SK-N-SH treated with all-trans-retinoic acid at 6 μM for 48 hours (cell line): ENCODE measurements around the gene ZNF155.

Experiments
- ATAC-seq: fragments of 200-7000 bp; cut with Tn5 transposase; 3 replicates; pipeline ENCODE4 v1.9.1; 2020; ENCODE audit warnings: mild to moderate bottlenecking, moderate library complexity
- ARNTL ChIP-seq: fragments of 450-650 bp; formaldehyde crosslinking; IDR thresholded peaks from 2 replicates; pipeline ENCODE4 v1.5.0; 2020; ENCODE audit warnings: low read depth, mild to moderate bottlenecking, moderate library complexity, borderline replicate concordance
- BACH2 ChIP-seq: fragments of 250-450 bp; sonication (Bioruptor Pico); IDR thresholded peaks from 2 replicates; pipeline ENCODE4 v1.9.0; 2021; ENCODE audit warnings: mild to moderate bottlenecking, borderline replicate concordance
- CSDC2 ChIP-seq: fragments of 250-450 bp; sonication (Bioruptor Pico); IDR thresholded peaks from 2 replicates; pipeline ENCODE4 v1.5.0; 2020; ENCODE audit warnings: mild to moderate bottlenecking, moderate library complexity
- CSRNP3 ChIP-seq: fragments of 250-450 bp; sonication (Bioruptor Pico); IDR thresholded peaks from 2 replicates; pipeline ENCODE4 v1.5.1; 2021; ENCODE audit warnings: mild to moderate bottlenecking, moderate library complexity
- ESRRG ChIP-seq: fragments of 250-450 bp; sonication (Bioruptor Pico); IDR thresholded peaks from 2 replicates; pipeline ENCODE4 v1.6.1; 2021; ENCODE audit warnings: mild to moderate bottlenecking
- GLIS3 ChIP-seq: fragments of 250-450 bp; sonication (Bioruptor Pico); IDR thresholded peaks from 2 replicates; pipeline ENCODE4 v1.5.0; 2020; ENCODE audit warnings: mild to moderate bottlenecking, moderate library complexity
- ISL1 ChIP-seq: fragments of 250-450 bp; sonication (Bioruptor Pico); IDR thresholded peaks from 2 replicates; pipeline ENCODE4 v2.1.2; 2022; ENCODE audit warnings: mild to moderate bottlenecking, moderate library complexity
- OSR1 ChIP-seq: fragments of 250-450 bp; sonication (Bioruptor Pico); IDR thresholded peaks from 2 replicates; pipeline ENCODE4 v1.8.0; 2022; ENCODE audit warnings: moderate library complexity, mild to moderate bottlenecking, inconsistent platforms
- PPARA ChIP-seq: fragments of 250-450 bp; sonication (Bioruptor Pico); IDR thresholded peaks from 2 replicates; pipeline ENCODE4 v1.5.0; 2020; ENCODE audit warnings: mild to moderate bottlenecking, borderline replicate concordance
- SNAI2 ChIP-seq: fragments of 250-450 bp; sonication (Bioruptor Pico); IDR thresholded peaks from 2 replicates; pipeline ENCODE4 v1.5.0; 2020; ENCODE audit warnings: mild to moderate bottlenecking, moderate library complexity
- TCF4 ChIP-seq: fragments of 250-450 bp; sonication (Bioruptor Pico); IDR thresholded peaks from 2 replicates; pipeline ENCODE4 v1.8.0; 2021; ENCODE audit warnings: mild to moderate bottlenecking, moderate library complexity, borderline replicate concordance
- TOX ChIP-seq: fragments of 250-450 bp; sonication (Bioruptor Pico); IDR thresholded peaks from 2 replicates; pipeline ENCODE4 v1.8.0; 2021; ENCODE audit warnings: mild to moderate bottlenecking, moderate library complexity, borderline replicate concordance
- TSHZ2 ChIP-seq: fragments of 250-450 bp; sonication (Bioruptor Pico); IDR thresholded peaks from 2 replicates; pipeline ENCODE4 v1.5.0; 2020; ENCODE audit warnings: mild to moderate bottlenecking, moderate library complexity
- ZC3H10 ChIP-seq: fragments of 250-450 bp; sonication (Bioruptor Pico); IDR thresholded peaks from 2 replicates; pipeline ENCODE4 v1.5.1; 2021; ENCODE audit warnings: mild to moderate bottlenecking, moderate library complexity
- ZFP3 ChIP-seq: fragments of 250-450 bp; sonication (Bioruptor Pico); IDR thresholded peaks from 2 replicates; pipeline ENCODE4 v1.5.0; 2020; ENCODE audit warnings: mild to moderate bottlenecking, moderate library complexity
- ZFP30 ChIP-seq: fragments of 450-650 bp; formaldehyde crosslinking; IDR thresholded peaks from 2 replicates; pipeline ENCODE4 v1.5.0; 2022; ENCODE audit warnings: mild to moderate bottlenecking, moderate library complexity
- ZNF565 ChIP-seq: fragments of 450-650 bp; formaldehyde crosslinking; conservative IDR thresholded peaks from 2 replicates; pipeline ENCODE4 v1.5.0; 2020; ENCODE audit warnings: low read depth, mild to moderate bottlenecking, moderate library complexity
- ZNF70 ChIP-seq: fragments of 450-650 bp; formaldehyde crosslinking; IDR thresholded peaks from 2 replicates; pipeline ENCODE4 v1.5.0; 2020; ENCODE audit warnings: mild to moderate bottlenecking, moderate library complexity
- ZNF8 ChIP-seq: fragments of 450-650 bp; formaldehyde crosslinking; IDR thresholded peaks from 2 replicates; pipeline ENCODE4 v1.5.0; 2020; ENCODE audit warnings: mild to moderate bottlenecking, moderate library complexity
- TF ChIP-seq, protein P1 (sequence below): fragments of 250-450 bp; sonication (Bioruptor Pico); IDR thresholded peaks from 2 replicates; pipeline ENCODE4 v1.5.1; 2020; ENCODE audit warnings: low read depth, mild to moderate bottlenecking, moderate library complexity
- TF ChIP-seq, protein P2 (sequence below): fragments of 250-450 bp; sonication (Bioruptor Pico); IDR thresholded peaks from 2 replicates; pipeline ENCODE4 v1.8.0; 2020; ENCODE audit warnings: mild to moderate bottlenecking, moderate library complexity, borderline replicate concordance

Gene ZNF155

GRCh38 chr19:44010468-44010867 lies 26.5 kb downstream of the ZNF155 start:
- ATAC-seq = no peak
- TF ChIP-seq CSDC2 (CRISPR knock-in tag) (no peak), CSRNP3 (CRISPR knock-in tag) (no peak), ZNF8 (CRISPR knock-in tag) (no peak), ZNF70 (CRISPR knock-in tag) (no peak), ZC3H10 (CRISPR knock-in tag) (no peak), ZNF565 (CRISPR knock-in tag) (no peak), ARNTL (CRISPR knock-in tag) (no peak)
- TF ChIP-seq, protein P1, sequence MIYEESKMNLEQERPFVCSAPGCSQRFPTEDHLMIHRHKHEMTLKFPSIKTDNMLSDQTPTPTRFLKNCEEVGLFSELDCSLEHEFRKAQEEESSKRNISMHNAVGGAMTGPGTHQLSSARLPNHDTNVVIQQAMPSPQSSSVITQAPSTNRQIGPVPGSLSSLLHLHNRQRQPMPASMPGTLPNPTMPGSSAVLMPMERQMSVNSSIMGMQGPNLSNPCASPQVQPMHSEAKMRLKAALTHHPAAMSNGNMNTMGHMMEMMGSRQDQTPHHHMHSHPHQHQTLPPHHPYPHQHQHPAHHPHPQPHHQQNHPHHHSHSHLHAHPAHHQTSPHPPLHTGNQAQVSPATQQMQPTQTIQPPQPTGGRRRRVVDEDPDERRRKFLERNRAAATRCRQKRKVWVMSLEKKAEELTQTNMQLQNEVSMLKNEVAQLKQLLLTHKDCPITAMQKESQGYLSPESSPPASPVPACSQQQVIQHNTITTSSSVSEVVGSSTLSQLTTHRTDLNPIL (CRISPR knock-in tag) = no peak

- no peak for TF ChIP-seq BACH2 (CRISPR knock-in tag)
- no peak for TF ChIP-seq OSR1 (CRISPR knock-in tag)
- no peak for TF ChIP-seq ISL1
- no peak for TF ChIP-seq ESRRG (CRISPR knock-in tag)
- no peak for TF ChIP-seq ARNTL (CRISPR knock-in tag)
- TF ChIP-seq TOX = no peak
- TF ChIP-seq GLIS3 (CRISPR knock-in tag) = no peak
- TF ChIP-seq ZNF8 (CRISPR knock-in tag) = no peak
- TF ChIP-seq, protein P2, sequence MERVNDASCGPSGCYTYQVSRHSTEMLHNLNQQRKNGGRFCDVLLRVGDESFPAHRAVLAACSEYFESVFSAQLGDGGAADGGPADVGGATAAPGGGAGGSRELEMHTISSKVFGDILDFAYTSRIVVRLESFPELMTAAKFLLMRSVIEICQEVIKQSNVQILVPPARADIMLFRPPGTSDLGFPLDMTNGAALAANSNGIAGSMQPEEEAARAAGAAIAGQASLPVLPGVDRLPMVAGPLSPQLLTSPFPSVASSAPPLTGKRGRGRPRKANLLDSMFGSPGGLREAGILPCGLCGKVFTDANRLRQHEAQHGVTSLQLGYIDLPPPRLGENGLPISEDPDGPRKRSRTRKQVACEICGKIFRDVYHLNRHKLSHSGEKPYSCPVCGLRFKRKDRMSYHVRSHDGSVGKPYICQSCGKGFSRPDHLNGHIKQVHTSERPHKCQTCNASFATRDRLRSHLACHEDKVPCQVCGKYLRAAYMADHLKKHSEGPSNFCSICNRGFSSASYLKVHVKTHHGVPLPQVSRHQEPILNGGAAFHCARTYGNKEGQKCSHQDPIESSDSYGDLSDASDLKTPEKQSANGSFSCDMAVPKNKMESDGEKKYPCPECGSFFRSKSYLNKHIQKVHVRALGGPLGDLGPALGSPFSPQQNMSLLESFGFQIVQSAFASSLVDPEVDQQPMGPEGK = no peak
- TF ChIP-seq PPARA (CRISPR knock-in tag) = no peak
- no peak for ATAC-seq
These were observed 35.5 kb downstream of the ZNF155 start for GRCh38 chr19:44019498-44019897.

- ATAC-seq = no peak
- TF ChIP-seq TSHZ2 (CRISPR knock-in tag) (no peak), ZC3H10 (CRISPR knock-in tag) (no peak), TCF4 (CRISPR knock-in tag) (no peak), ESRRG (CRISPR knock-in tag) (no peak), ZNF70 (CRISPR knock-in tag) (no peak), TOX (no peak), CSDC2 (CRISPR knock-in tag) (no peak), ZNF8 (CRISPR knock-in tag) (no peak), BACH2 (CRISPR knock-in tag) (no peak), ZFP3 (no peak), ZFP30 (CRISPR knock-in tag) (no peak), OSR1 (CRISPR knock-in tag) (no peak), SNAI2 (CRISPR knock-in tag) (no peak), PPARA (CRISPR knock-in tag) (no peak), GLIS3 (CRISPR knock-in tag) (no peak), ARNTL (CRISPR knock-in tag) (no peak), CSRNP3 (CRISPR knock-in tag) (no peak)
These were observed 37.2 kb downstream of the ZNF155 start for GRCh38 chr19:44021221-44021620.
